Common myeloid progenitor, CD34-positive (primary cell): ENCODE data around the gene FBXW8.

Experiments
- CTCF ChIA-PET: fragments of 350-600 bp; sonication (Branson Sonifier 250); formaldehyde crosslinking; loops from one replicate; lab custom pipeline; 2021; ENCODE audit warnings: antibody characterized with exemption; lab: Charles Lee
- POLR2A ChIA-PET: fragments of 350-600 bp; sonication (Branson Sonifier 250); formaldehyde crosslinking; loops from one replicate; lab custom pipeline; 2021; ENCODE audit warnings: antibody characterized with exemption; lab: Charles Lee
- DNase-seq, 3 donors: peaks; one replicate each; pipeline versions ENCODE4 v3.0.0 to v3.0.0-alpha.2; 2013
- H3K27ac ChIP-seq, 2 experiments: 1 replicate in 1 of 2; 2 replicates in 1 of 2; pipeline ENCODE4 v1.7.0; 2013; ENCODE audit warnings: inconsistent platforms in 2 of 2, low read length in 2 of 2, mild to moderate bottlenecking in 2 of 2, low read depth in 1 of 2, moderate library complexity in 1 of 2; ENCODE audit not compliant: severe bottlenecking in 2 of 2, insufficient read depth in 1 of 2, poor library complexity in 1 of 2
- H3K27me3 ChIP-seq, 5 experiments: replicated peaks in 2 of 5; 1 replicate in 3 of 5; 2 replicates in 2 of 5; pipeline versions ENCODE4 v1.6.1 to v1.7.0; 2013; ENCODE audit warnings: low read length in 4 of 5, mild to moderate bottlenecking in 2 of 5, moderate library complexity in 2 of 5, inconsistent platforms in 1 of 5; ENCODE audit not compliant: insufficient read depth in 5 of 5, control insufficient read depth in 4 of 5
- H3K36me3 ChIP-seq, 4 experiments: 1 replicate in 2 of 4; 2 replicates in 2 of 4; pipeline versions ENCODE4 v1.6.1 to v1.7.0; 2013; ENCODE audit warnings: low read length in 3 of 4, control low read depth in 1 of 4, mild to moderate bottlenecking in 1 of 4; ENCODE audit not compliant: control insufficient read depth in 4 of 4, insufficient read depth in 4 of 4
- H3K4me1 ChIP-seq, 4 experiments: 1 replicate in 3 of 4; 2 replicates in 1 of 4; pipeline versions ENCODE4 v1.6.1 to v1.7.1; 2013; ENCODE audit warnings: low read length in 3 of 4, mild to moderate bottlenecking in 3 of 4, control low read depth in 1 of 4, inconsistent platforms in 1 of 4, moderate library complexity in 1 of 4; ENCODE audit not compliant: control insufficient read depth in 4 of 4, insufficient read depth in 4 of 4; ENCODE audit errors: control extremely low read depth in 1 of 4
- H3K4me3 ChIP-seq, 7 experiments: 1 replicate in 4 of 7; 2 replicates in 3 of 7; pipeline versions ENCODE4 v1.5.1 to v1.7.0; 2013; ENCODE audit warnings: mild to moderate bottlenecking in 7 of 7, low read length in 6 of 7, moderate library complexity in 6 of 7, inconsistent platforms in 2 of 7, low read depth in 2 of 7, control low read depth in 1 of 7; ENCODE audit not compliant: insufficient read depth in 4 of 7, control insufficient read depth in 1 of 7; ENCODE audit errors: extremely low read depth in 1 of 7
- H3K9me3 ChIP-seq, 5 experiments: 1 replicate in 4 of 5; 2 replicates in 1 of 5; pipeline versions ENCODE4 v1.6.1 to v1.7.1; 2013; ENCODE audit warnings: low read length in 4 of 5, mild to moderate bottlenecking in 2 of 5, inconsistent platforms in 1 of 5, low read depth in 1 of 5, moderate library complexity in 1 of 5; ENCODE audit not compliant: control insufficient read depth in 4 of 5, insufficient read depth in 2 of 5; ENCODE audit errors: control extremely low read depth in 1 of 5
- WGBS: methylation state at CpG from one replicate; pipeline ENCODE4 v1.1.5; 2013; ENCODE audit not compliant: insufficient coverage; 5-methylcytosine and 5-hydroxymethylcytosine counted together

FBXW8 gene

DNA sequence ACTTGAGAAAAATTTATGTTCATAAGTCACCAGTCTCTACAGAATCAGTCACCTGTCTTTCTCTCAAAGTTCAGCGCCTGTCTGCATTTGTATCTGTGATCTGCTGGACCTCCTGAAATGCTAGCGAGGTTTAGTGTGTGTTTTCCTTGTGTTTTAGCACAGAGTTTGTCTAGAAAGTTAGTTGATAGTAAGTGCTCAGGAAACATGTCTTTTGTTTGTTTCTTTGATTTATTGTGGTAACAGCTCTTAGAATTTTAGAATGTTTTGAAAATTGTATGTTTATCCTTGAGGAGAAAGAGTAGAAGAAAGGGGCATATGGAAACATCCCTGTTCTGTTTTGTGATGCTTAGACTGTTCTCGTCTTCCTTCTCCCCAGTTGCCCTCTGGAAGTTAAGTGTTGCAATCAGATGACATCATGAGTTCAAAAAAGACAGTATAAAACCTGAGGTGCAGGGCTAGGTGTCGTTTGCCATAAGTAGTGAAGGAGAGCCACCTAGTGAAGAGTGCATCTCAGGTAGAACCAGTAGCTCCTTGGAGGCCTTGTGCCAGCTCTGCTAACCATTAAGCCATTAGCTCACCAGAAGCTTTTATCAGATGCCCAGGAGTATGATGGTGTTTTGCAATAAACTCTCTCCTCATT, 44.8 kb downstream of the FBXW8 start:
- Histone ChIP-seq H3K27me3 (no peaks in the 10 kb centered on the region), H3K4me1 (peaks cover 0 to 3% (median under 1%) of the 10 kb centered on the region in 4 experiments), H3K27ac (no peak overlapping the region), H3K4me3 (no peak overlapping the region), H3K36me3 (peaks cover 4 to 16% (median 4%) of the 10 kb centered on the region in 4 experiments), H3K9me3 (no peaks in the 10 kb centered on the region)
- ChIA-PET POLR2A (no interaction called here), CTCF (no interaction called here)
- WGBS = 94% methylated on average over 3 of the region's 4 CpGs
- peak in 1 of 3 donors; percentile 17 for DNase-seq

DNA sequence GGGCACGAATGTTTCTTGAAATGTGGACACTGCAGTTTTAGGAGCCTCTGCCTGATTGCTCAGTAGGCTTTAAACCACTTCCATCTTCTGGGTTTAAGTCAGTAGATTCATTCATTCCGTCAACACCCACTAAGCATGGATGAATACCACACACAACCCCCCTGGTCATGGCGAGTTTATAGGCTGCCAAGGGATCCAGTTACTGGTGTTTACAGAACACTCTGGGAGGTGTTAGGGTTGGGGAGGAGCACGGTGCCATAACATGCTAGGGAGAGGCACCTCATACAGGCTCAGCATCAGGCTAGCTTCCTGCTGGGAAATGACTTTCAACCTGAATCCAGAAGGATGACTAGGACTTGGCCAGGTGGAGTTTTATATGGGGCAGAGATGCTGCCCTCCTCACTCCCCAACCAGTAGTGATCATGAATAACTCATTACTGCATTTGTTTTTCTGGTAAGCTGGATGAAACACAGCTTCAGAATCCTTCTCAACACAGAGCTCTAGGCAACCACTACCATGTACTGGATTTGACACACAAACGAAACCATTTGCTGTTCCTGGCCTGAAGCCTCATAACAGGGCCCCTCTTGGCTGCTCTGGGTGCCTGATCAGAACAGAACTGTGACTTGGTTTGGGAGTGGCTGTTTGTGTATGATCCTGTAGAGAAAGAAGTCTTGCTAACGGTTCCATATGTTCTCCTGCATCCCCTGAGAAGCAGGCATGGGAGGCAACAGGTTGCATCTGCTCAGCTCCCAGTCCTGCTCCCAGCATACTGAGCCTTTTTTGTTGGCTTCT, 47.9 kb downstream of the FBXW8 start:
- no peak for DNase-seq
- peaks cover 0 to 6% (median 2%) of the 10 kb centered on the region in 4 experiments for H3K36me3 ChIP-seq
- no peaks in the 10 kb centered on the region for H3K9me3 ChIP-seq
- no peak overlapping the region for H3K4me3 ChIP-seq
- H3K27me3 ChIP-seq = no peaks in the 10 kb centered on the region
- CTCF ChIA-PET = no interaction called here
- POLR2A ChIA-PET = no interaction called here
- H3K4me1 ChIP-seq = peaks cover 2 to 16% (median 14%) of the 10 kb centered on the region in 4 experiments
- H3K27ac ChIP-seq = no peak overlapping the region
- WGBS = 100% methylated on average over 3 of the region's 6 CpGs

DNA sequence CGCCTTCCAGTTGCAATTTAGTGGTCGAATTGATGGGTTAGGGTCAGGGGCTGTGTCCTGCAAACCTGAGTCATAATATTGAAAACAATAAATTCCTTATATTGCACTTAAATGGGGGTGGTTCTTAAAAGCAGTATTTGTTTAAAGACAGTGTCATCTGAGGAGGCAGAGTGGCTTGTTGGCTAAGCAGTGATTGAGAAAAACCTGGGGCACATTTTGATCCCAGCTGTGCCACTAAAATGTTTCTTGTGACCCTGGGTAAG, 48.4 kb downstream of the FBXW8 start:
- CTCF ChIA-PET = no interaction called here
- Histone ChIP-seq H3K4me1 (peaks cover 2 to 16% (median 14%) of the 10 kb centered on the region in 4 experiments), H3K27ac (no peak overlapping the region), H3K36me3 (peaks cover 0 to 10% (median 5%) of the 10 kb centered on the region in 4 experiments), H3K9me3 (no peaks in the 10 kb centered on the region), H3K27me3 (no peaks in the 10 kb centered on the region), H3K4me3 (no peak overlapping the region)
- DNase-seq = no peak
- POLR2A ChIA-PET = no interaction called here
- WGBS = no CpG with 5 or more reads among the region's 2 CpGs

DNA sequence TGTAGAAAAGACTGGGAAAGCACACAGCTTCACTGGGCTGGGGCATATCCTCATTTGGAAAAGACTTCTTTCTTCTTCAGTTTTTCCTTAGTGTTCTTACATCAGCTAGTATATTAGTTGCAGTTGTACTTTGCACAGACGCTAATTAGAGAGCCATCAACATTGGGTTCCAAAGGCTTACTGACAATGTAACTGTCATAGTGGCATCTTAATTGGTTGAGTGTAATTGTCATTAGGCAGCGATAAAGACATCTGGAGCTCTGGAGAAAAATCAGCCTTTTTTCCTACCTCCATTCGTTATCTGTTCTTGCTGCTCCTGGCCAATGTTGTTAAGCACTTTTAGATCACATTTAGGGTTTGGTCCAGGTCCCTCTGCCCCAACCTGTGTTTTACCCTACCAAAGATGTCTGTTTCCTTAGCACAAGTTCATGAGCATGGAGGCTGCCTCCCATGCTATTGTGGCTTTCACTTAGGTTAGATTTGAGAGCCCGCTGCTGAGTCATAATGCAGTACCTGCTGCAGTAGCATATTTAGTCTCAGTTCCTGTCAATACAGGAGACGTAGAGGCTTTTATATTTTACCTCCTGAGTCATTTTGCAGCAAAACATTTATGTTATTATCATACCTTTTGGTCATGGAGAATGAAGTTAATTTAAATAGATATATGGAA, 49.2 kb downstream of the FBXW8 start:
- POLR2A ChIA-PET = no interaction called here
- Histone ChIP-seq H3K4me1 (peaks cover 2 to 16% (median 14%) of the 10 kb centered on the region in 4 experiments), H3K27ac (no peak overlapping the region), H3K27me3 (no peaks in the 10 kb centered on the region), H3K4me3 (no peak overlapping the region), H3K36me3 (peaks cover 2 to 17% (median 10%) of the 10 kb centered on the region in 4 experiments), H3K9me3 (no peaks in the 10 kb centered on the region)
- CTCF ChIA-PET = no interaction called here
- peak in 2 of 3 donors; percentile 42 to 54 for DNase-seq
- 96% methylated on average over 4 of the region's 5 CpGs for WGBS

DNA sequence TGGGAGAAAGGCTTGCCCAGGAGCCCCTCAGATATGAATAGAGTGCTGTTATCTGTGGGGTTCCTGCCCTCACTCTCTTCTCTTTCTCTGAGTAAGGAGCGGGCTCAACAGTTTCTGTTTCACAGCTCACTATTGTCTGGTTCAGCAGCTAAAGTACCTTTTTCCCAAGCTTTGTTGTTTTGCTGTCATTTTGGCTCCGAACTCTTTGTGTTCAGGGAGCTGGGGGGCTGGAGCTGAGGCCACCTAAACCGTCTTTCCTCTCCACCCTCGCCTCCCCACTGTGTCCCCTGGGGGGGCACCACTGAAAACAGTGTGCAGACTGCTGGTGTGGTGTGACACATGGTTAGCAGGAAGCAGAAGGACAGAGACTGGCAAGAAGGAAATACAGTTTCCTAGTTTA, 51.4 kb downstream of the FBXW8 start:
- H3K27ac ChIP-seq = no peak overlapping the region
- peaks cover 2 to 16% (median 14%) of the 10 kb centered on the region in 4 experiments for H3K4me1 ChIP-seq
- peaks cover 0 to 28% (median 16%) of the 10 kb centered on the region in 4 experiments for H3K36me3 ChIP-seq
- ChIA-PET CTCF (interaction anchor here (0.5 to 1.4 kb wide), 5 partner anchors 12 to 236 kb away, joined by 3 to 4 read pairs (median 3); no protein-coding TSS in a partner anchor), POLR2A (no interaction called here)
- no peaks in the 10 kb centered on the region for H3K9me3 ChIP-seq
- 34% methylated on average over 4 of the region's 4 CpGs for WGBS
- peak in 2 of 3 donors; percentile 46 to 61 for DNase-seq
- H3K4me3 ChIP-seq = peak overlapping the region in 1 of 7 experiments; percentile 33
- H3K27me3 ChIP-seq = no peaks in the 10 kb centered on the region

DNA sequence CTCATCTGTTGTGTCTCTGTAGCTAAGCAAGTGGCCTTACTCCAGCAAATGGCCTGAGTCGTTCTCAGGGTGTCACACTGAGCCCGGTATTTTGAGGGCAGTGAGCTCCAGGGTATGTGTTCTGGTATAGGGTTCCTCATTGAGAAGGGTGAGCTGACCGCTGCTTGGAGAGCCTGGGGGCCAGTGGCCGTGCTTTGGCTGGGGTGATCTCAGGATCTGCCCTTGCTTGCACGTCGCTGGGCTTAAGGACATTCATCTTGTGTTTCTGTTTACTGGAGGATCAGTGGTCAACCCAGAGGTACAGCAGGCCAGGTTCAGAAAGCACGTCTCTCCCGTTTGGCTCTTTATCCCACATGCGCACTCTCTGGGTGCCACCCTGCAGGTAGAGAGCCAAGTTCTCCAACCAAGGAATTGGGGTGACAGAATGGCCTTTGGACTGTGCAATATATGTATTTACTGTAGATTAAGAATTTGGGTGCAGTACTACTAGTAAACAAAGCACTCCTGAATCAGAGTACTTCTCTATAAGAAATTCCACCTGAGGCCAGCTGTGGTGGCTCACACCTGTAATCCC, 52.1 kb downstream of the FBXW8 start:
- CTCF ChIA-PET = interaction anchor here (0.5 to 1.0 kb wide), 3 partner anchors 29 to 236 kb away, joined by 3 read pairs; no protein-coding TSS in a partner anchor
- Histone ChIP-seq H3K27me3 (no peaks in the 10 kb centered on the region), H3K36me3 (peaks cover 0 to 28% (median 17%) of the 10 kb centered on the region in 4 experiments), H3K9me3 (no peaks in the 10 kb centered on the region), H3K4me3 (no peak overlapping the region), H3K27ac (no peak overlapping the region), H3K4me1 (peaks cover 2 to 16% (median 14%) of the 10 kb centered on the region in 4 experiments)
- no peak for DNase-seq
- POLR2A ChIA-PET = no interaction called here
- WGBS = 94% methylated on average over 9 of the region's 9 CpGs
